Esophagus squamous epithelium (tissue), 5 donors: ENCODE results near the gene GHDC. TPM values are rescaled to one million over a fixed set of nuclear protein-coding genes. Genes with fewer than 3 reads are reported as not detected.
"Not testable (repeated sequence)": the region's sequence is repeated elsewhere in the genome, so short reads cannot be mapped to it uniquely, and the experiment has no call there.

Experiments
- DNase-seq: peaks from one replicate; lab custom pipeline; 2025; lab: John Stamatoyannopoulos, UW
- H3K27ac ChIP-seq, 4 donors: fragments of 200-600 bp; sonication (generic); one replicate each; pipeline ENCODE4 v1.5.1; 2016 to 2019; ENCODE audit warnings: mild to moderate bottlenecking in 1 of 4
- H3K27me3 ChIP-seq, 4 donors: fragments of 200-600 bp; sonication (generic); 1 replicate in 3 of 4; 2 replicates in 1 of 4; pipeline versions ENCODE4 v1.5.1 to v1.6.0; 2017 to 2021; ENCODE audit warnings: antibody characterized with exemption in 1 of 4
- H3K36me3 ChIP-seq, 3 donors: fragments of 200-600 bp; sonication (generic); one replicate each; pipeline ENCODE4 v1.5.1; 2016 to 2019
- H3K4me1 ChIP-seq, 3 donors: fragments of 200-600 bp; sonication (generic); one replicate each; pipeline ENCODE4 v1.5.1; 2017 to 2019
- H3K4me3 ChIP-seq, 4 donors: fragments of 200-600 bp; sonication (generic); 1 replicate in 3 of 4; 2 replicates in 1 of 4; pipeline ENCODE4 v1.5.1; 2016 to 2019; ENCODE audit warnings: mild to moderate bottlenecking in 2 of 4, moderate library complexity in 1 of 4
- H3K9me3 ChIP-seq, 3 donors: fragments of 200-600 bp; sonication (generic); one replicate each; pipeline ENCODE4 v1.5.1; 2016 to 2019
- POLR2A ChIP-seq, 4 donors: fragments of 450-650 bp; IDR thresholded peaks; one replicate each; pipeline ENCODE4 v1.6.1; 2017; ENCODE audit warnings: antibody characterized with exemption in 4 of 4, mild to moderate bottlenecking in 4 of 4, moderate library complexity in 3 of 4
- WGBS, 2 donors: methylation state at CpG; one replicate each; pipeline ENCODE4 v1.1.5; 2018; 5-methylcytosine and 5-hydroxymethylcytosine counted together
- intact Hi-C: fragments of 100-400 bp; cut with DNase I; formaldehyde crosslinking; loops from one replicate; pipeline ENCODE4 v1.15.0; 2022
- total RNA-seq, 4 donors: library from RNA; depleted of rRNA; stranded (reverse); fragments of >200 nt; gene quantifications; one replicate each; pipeline ENCODE4 v1.1.0, GENCODE V29; 2016
- TF ChIP-seq, protein P1 (sequence below), 6 experiments: fragments of 450-650 bp in 4 of 6; fragments of 200-600 bp in 2 of 6; sonication (generic) in 2 of 6; IDR thresholded peaks; one replicate each; pipeline ENCODE4 v1.5.1; 2016 to 2019; ENCODE audit warnings: antibody characterized with exemption in 6 of 6, mild to moderate bottlenecking in 4 of 6, moderate library complexity in 4 of 6
- donor health status: DM: yes; HTN: yes; CAD: no.

The GHDC gene
- total RNA-seq, 4 donors from 2014 or later, result 5.5 to 22.0 (median 13.1) TPM

DNA sequence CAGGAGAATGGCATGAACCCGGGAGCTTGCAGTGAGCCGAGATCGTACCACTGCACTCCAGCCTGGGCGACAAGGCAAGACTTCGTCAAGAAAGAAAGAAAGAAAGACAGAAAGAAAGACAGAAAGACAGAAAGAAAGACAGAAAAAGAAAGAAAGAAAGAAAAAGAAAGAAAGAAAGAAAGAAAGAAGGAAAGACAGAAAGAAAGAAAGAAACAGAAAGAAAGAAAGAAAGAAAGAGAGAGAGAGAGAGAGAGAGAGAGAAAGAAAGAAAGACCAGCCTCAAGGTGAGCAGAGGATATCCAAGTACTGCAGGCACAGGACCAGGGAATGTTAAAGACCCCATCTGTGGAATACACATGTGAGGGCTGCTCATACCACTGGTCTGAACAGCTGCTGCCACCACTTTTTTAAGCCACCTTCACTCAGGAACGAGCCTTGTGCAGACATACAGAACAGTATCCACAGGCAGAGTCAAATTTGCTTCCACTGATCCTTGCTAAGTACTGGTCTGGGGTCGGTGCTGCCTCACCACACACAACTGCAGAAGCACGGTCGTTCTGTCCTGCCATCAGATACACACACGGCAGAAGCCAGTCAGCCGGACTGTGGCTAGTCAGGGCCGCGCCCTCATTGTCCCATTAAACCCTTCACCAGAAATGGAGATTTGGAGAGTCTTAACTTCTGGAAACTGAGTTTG is 47.2 kb downstream of the GHDC start:
- Histone ChIP-seq H3K4me1 (peaks cover 5 to 38% (median 6%) of the 10 kb centered on the region in 3 donors), H3K36me3 (peaks cover 0 to 91% (median 10%) of the 10 kb centered on the region in 3 donors), H3K4me3 (no peak overlapping the region), H3K27me3 (no peaks in the 10 kb centered on the region), H3K27ac (no peak overlapping the region), H3K9me3 (no peaks in the 10 kb centered on the region)
- 85 to 87% methylated on average over 8 to 9 of the region's 13 CpGs for WGBS, 2 donors
- TF ChIP-seq POLR2A (IDR thresholded peaks at IDR 0.05), result no peak
- TF ChIP-seq, protein P1, sequence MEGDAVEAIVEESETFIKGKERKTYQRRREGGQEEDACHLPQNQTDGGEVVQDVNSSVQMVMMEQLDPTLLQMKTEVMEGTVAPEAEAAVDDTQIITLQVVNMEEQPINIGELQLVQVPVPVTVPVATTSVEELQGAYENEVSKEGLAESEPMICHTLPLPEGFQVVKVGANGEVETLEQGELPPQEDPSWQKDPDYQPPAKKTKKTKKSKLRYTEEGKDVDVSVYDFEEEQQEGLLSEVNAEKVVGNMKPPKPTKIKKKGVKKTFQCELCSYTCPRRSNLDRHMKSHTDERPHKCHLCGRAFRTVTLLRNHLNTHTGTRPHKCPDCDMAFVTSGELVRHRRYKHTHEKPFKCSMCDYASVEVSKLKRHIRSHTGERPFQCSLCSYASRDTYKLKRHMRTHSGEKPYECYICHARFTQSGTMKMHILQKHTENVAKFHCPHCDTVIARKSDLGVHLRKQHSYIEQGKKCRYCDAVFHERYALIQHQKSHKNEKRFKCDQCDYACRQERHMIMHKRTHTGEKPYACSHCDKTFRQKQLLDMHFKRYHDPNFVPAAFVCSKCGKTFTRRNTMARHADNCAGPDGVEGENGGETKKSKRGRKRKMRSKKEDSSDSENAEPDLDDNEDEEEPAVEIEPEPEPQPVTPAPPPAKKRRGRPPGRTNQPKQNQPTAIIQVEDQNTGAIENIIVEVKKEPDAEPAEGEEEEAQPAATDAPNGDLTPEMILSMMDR (IDR thresholded peaks at IDR 0.05), result no peak
- no peak for DNase-seq
- intact Hi-C loops, result no loop called here

DNA sequence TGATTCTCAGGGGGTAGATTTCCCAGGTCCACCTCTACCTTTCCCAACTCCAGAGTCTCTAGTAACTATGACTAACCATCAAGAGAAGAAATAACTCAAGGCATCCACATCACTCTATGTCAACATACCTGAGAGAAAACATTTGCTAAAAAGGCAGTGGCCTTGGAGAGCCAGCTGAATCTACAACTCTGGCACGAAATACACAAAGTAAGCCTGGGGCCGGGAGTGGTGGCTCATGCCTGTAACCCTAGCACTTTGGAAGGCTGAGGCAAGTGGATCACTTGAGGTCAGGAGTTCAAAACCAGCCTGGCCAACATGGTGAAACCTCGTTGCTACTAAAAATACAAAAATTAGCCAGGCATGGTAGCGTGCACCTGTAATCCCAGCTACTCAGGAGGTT is 51.2 kb downstream of the GHDC start:
- peaks cover 8 to 80% (median 10%) of the 10 kb centered on the region in 3 donors for H3K36me3 ChIP-seq
- H3K27ac ChIP-seq, H3K27me3 ChIP-seq, intact Hi-C loops, H3K4me3 ChIP-seq, DNase-seq, H3K9me3 ChIP-seq: not testable (repeated sequence)
- 71 to 90% methylated on average over 3 to 4 of the region's 4 CpGs for WGBS, 2 donors
- H3K4me1 ChIP-seq, result peaks cover 5 to 37% (median 11%) of the 10 kb centered on the region in 3 donors

DNA sequence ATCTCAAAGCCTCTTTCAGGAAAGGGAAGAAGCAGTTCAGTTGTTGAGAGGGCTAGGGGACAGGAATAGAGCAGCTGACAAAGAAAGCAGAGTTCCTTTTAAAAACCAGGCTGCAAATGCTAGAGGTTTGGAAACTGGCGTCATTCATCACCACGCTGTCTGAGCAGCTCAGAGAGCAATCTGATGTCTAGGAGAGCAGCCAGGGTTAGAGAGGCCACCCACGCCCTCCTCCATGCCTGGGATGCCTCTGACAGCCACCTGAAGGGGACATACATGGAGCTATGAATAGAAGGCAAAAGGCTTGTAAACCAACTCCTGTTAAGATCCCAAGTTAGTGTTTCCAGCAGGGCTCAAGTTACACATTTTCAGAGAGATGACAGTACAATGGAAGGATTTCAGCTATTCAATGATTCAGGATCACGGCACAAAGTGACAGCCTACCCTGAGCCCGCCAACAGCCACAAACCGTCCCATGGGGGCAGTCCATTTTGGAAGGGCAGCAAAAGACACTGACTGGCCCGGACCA is 51.9 kb downstream of the GHDC start:
- WGBS, 2 donors, result 76 to 88% methylated on average over 4 to 6 of the region's 7 CpGs
- Histone ChIP-seq H3K27ac (no peak overlapping the region), H3K4me3 (no peak overlapping the region), H3K36me3 (peaks cover 8 to 75% (median 10%) of the 10 kb centered on the region in 3 donors), H3K27me3 (no peaks in the 10 kb centered on the region), H3K9me3 (no peaks in the 10 kb centered on the region), H3K4me1 (peaks cover 5 to 42% (median 11%) of the 10 kb centered on the region in 3 donors)
- TF ChIP-seq, protein P1 (IDR thresholded peaks at IDR 0.05), result no peak
- no peak for TF ChIP-seq POLR2A (IDR thresholded peaks at IDR 0.05)
- intact Hi-C loops, result no loop called here
- DNase-seq, result no peak

DNA sequence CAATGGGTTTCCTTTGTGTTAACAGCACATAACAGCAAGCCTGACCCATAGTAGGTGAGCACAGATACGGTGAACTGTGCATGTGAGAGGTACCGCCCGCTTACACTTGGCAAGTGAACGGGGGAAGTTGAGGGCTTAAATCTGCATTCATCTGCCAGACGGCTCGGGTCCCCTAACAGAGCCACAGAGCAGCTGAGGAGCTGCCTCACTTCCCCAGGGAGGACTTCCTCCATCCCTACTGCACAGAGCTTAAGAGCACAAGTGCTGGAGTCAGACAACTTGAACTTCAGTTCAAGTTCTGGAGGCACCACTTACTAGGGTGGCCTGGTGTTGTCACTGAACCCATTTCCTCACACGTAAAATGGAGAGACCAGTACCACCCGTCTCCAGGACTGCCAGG is 52.9 kb downstream of the GHDC start:
- intact Hi-C loops, result no loop called here
- H3K27me3 ChIP-seq, result no peaks in the 10 kb centered on the region
- peaks cover 11 to 50% (median 14%) of the 10 kb centered on the region in 3 donors for H3K4me1 ChIP-seq
- H3K9me3 ChIP-seq, result no peaks in the 10 kb centered on the region
- TF ChIP-seq, protein P1 (IDR thresholded peaks at IDR 0.05), result no peak
- H3K36me3 ChIP-seq, result peaks cover 8 to 77% (median 10%) of the 10 kb centered on the region in 3 donors
- no peak for DNase-seq
- H3K4me3 ChIP-seq, result no peak overlapping the region
- peak overlapping the region in 1 of 4 donors; percentile 2 for H3K27ac ChIP-seq
- 67 to 78% methylated on average over 5 to 6 of the region's 8 CpGs for WGBS, 2 donors

DNA sequence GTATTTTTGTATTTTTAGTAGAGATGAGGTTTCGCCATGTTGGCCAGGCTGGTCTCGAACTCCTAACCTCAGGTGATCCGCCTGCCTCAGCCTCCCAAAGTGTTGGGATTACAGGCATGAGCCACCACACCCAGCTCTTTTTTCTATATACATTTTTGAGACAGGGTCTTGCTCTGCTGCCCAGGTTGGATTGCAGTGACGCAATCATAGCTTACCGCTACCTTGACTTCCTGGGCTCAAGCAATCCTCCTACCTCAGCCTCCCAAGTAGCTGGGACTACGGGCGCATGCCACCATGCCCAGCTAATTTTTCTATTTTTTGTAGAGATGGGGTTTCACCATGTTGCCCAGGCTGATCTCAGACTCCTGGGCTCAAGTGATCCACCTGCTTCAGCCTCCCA is 53.6 kb downstream of the GHDC start:
- H3K4me3 ChIP-seq, H3K9me3 ChIP-seq, H3K27ac ChIP-seq, H3K27me3 ChIP-seq, DNase-seq, intact Hi-C loops: not testable (repeated sequence)
- H3K4me1 ChIP-seq, result peaks cover 17 to 57% (median 21%) of the 10 kb centered on the region in 3 donors
- WGBS, 2 donors, result 93 to 97% methylated on average over 7 of the region's 7 CpGs
- peaks cover 6 to 73% (median 8%) of the 10 kb centered on the region in 3 donors for H3K36me3 ChIP-seq

Other genes with a start within 250 kb of the GHDC start
- gene CNP, start 227.7 kb downstream of the GHDC start, total RNA-seq, result 10 to 100 TPM; 45.3 to 66.0 (median 53.0) TPM
- gene DNAJC7, start 177.1 kb downstream of the GHDC start, total RNA-seq, result 10 to 100 TPM; 42.6 to 82.0 (median 67.2) TPM
- 10 to 100 TPM; 34.0 to 48.6 (median 35.7) TPM for gene NKIRAS2, start 174.4 kb downstream of the GHDC start, total RNA-seq
- gene C17orf113, start 143.9 kb downstream of the GHDC start, total RNA-seq, result under 1 TPM in 3 of 4 donors, not detected in 1; 0.35 to 0.57 (median 0.48) TPM
- under 1 TPM in 2 of 4 donors, not detected in 2; 0.18 to 0.38 TPM for gene ZNF385C, start 96.0 kb downstream of the GHDC start, total RNA-seq
- 10 to 100 TPM in 1 of 4 donors, 1 to 10 TPM in 3; 3.9 to 10.4 (median 8.9) TPM for gene DHX58, start 81.8 kb downstream of the GHDC start, total RNA-seq
- 10 to 100 TPM in 3 of 4 donors, 1 to 10 TPM in 1; 9.3 to 34.1 (median 27.0) TPM for gene KAT2A, start 73.1 kb downstream of the GHDC start, total RNA-seq
- gene HSPB9, start 71.7 kb downstream of the GHDC start, total RNA-seq, result not detected
- gene RAB5C, start 39.5 kb downstream of the GHDC start, total RNA-seq, result 100 to 1,000 TPM in 1 of 4 donors, 10 to 100 TPM in 3; 68.5 to 107 (median 78.6) TPM
- gene KCNH4, start 13.4 kb downstream of the GHDC start, total RNA-seq, result under 1 TPM in 2 of 4 donors, not detected in 2; under 0.01 to 0.09 TPM
- gene HCRT, start 9.0 kb downstream of the GHDC start, total RNA-seq, result not detected
- gene STAT5B, start 81.9 kb upstream of the GHDC start, total RNA-seq, result 10 to 100 TPM; 17.9 to 57.6 (median 19.5) TPM
- 10 to 100 TPM in 3 of 4 donors, 1 to 10 TPM in 1; 7.3 to 34.3 (median 14.0) TPM for gene STAT5A, start 94.0 kb upstream of the GHDC start, total RNA-seq
- gene STAT3, start 193.9 kb upstream of the GHDC start, total RNA-seq, result 100 to 1,000 TPM; 137 to 229 (median 176) TPM
- 100 to 1,000 TPM in 2 of 4 donors, 10 to 100 TPM in 2; 67.8 to 210 (median 113) TPM for gene CAVIN1, start 228.8 kb upstream of the GHDC start, total RNA-seq